GM23248 (cell line): ENCODE data around the gene ATF4. TPM values are rescaled to one million over a fixed set of nuclear protein-coding genes. Genes with fewer than 3 reads are reported as not detected.
A peak's percentile ranks its signal among the peaks of the same experiment; 100 is the strongest.

ENCODE experiments used
- DNase-seq: peaks from one replicate; pipeline ENCODE4 v3.0.0-alpha.2; 2015
- H2AFZ ChIP-seq: fragments of 200-600 bp; sonication (generic); 2 replicates; pipeline ENCODE4 v1.6.1; 2016; ENCODE audit warnings: antibody characterized with exemption
- H3F3A ChIP-seq: fragments of 200-600 bp; sonication (generic); 2 replicates; pipeline ENCODE4 v1.6.1; 2016; ENCODE audit warnings: mild to moderate bottlenecking, antibody characterized with exemption, mixed run types; ENCODE audit not compliant: insufficient read depth
- H3K27ac ChIP-seq: fragments of 200-600 bp; sonication (generic); 2 replicates; pipeline ENCODE4 v1.5.1; 2016; ENCODE audit warnings: mild to moderate bottlenecking
- H3K27me3 ChIP-seq: fragments of 200-600 bp; sonication (generic); replicated peaks from 2 replicates; pipeline ENCODE4 v1.6.1; 2016; ENCODE audit warnings: mild to moderate bottlenecking; ENCODE audit not compliant: insufficient read depth
- H3K36me3 ChIP-seq: fragments of 200-600 bp; sonication (generic); 2 replicates; pipeline ENCODE4 v1.6.1; 2016; ENCODE audit warnings: low read depth, mild to moderate bottlenecking
- H3K4me1 ChIP-seq: fragments of 200-600 bp; sonication (generic); 2 replicates; pipeline ENCODE4 v1.6.1; 2016; ENCODE audit warnings: mild to moderate bottlenecking; ENCODE audit not compliant: insufficient read depth
- H3K4me2 ChIP-seq: fragments of 200-600 bp; sonication (generic); one replicate; pipeline ENCODE4 v1.6.1; 2016; ENCODE audit warnings: mild to moderate bottlenecking; ENCODE audit not compliant: unreplicated experiment
- H3K4me3 ChIP-seq: fragments of 200-600 bp; sonication (generic); 2 replicates; pipeline ENCODE4 v1.5.1; 2016; ENCODE audit warnings: mild to moderate bottlenecking
- H3K79me2 ChIP-seq: fragments of 200-600 bp; sonication (generic); 2 replicates; pipeline ENCODE4 v1.6.1; 2016; ENCODE audit warnings: mild to moderate bottlenecking; ENCODE audit not compliant: insufficient read depth
- H3K9ac ChIP-seq: fragments of 200-600 bp; sonication (generic); 2 replicates; pipeline ENCODE4 v1.6.1; 2016; ENCODE audit warnings: mild to moderate bottlenecking
- H3K9me2 ChIP-seq: fragments of 200-600 bp; sonication (generic); 2 replicates; pipeline ENCODE4 v1.6.1; 2016; ENCODE audit warnings: mixed run types, mild to moderate bottlenecking, moderate library complexity; ENCODE audit not compliant: insufficient read depth
- H3K9me3 ChIP-seq: fragments of 200-600 bp; sonication (generic); one replicate; pipeline ENCODE4 v1.6.1; 2017; ENCODE audit warnings: low read depth
- H4K20me1 ChIP-seq: fragments of 200-600 bp; sonication (generic); 2 replicates; pipeline ENCODE4 v1.6.0; 2016; ENCODE audit not compliant: insufficient read depth
- EZH2 ChIP-seq: fragments of 200-600 bp; sonication (generic); IDR thresholded peaks from 2 replicates; pipeline ENCODE4 v1.6.1; 2018; ENCODE audit warnings: antibody characterized with exemption, mild to moderate bottlenecking; ENCODE audit not compliant: insufficient read depth, poor library complexity, severe bottlenecking
- EZH2phosphoT487 ChIP-seq: fragments of 200-600 bp; sonication (generic); IDR thresholded peaks from 2 replicates; pipeline ENCODE4 v1.6.1; 2018; ENCODE audit warnings: antibody characterized with exemption, moderate library complexity, mild to moderate bottlenecking, low read depth; ENCODE audit not compliant: insufficient read depth
- whole genome bisulfite sequencing, 2 experiments: methylation state at CpG; one replicate each; pipeline ENCODE4 v1.1.6; 2015 to 2017; ENCODE audit warnings: low lambda C conversion rate in 2 of 2, low coverage in 1 of 2; ENCODE audit errors: missing lambda C conversion rate in 2 of 2; 5-methylcytosine and 5-hydroxymethylcytosine counted together
- in situ Hi-C: fragments of 300-500 bp; cut with MboI; formaldehyde crosslinking; loops from 2 replicates; pipeline ENCODE4 v1.15.0; 2020
- polyA plus RNA-seq: library from polyadenylated mRNA; unstranded; fragments of >200 nt; fragmentation: Nextera tagmentation; extraction: Ambion mirVana; gene quantifications from 2 replicates; pipeline ENCODE4 v1.2.1, GENCODE V29; 2016
- total RNA-seq: library from RNA; depleted of rRNA; stranded (reverse); fragments of >200 nt; shearing (Covaris generic); gene quantifications from 2 replicates; pipeline ENCODE4 v1.2.3, GENCODE V29; 2014

ATF4 gene
- total and polyA plus RNA-seq, 2 experiments from 2014 or later: 293 to 529 TPM

- Histone ChIP-seq H4K20me1 (no peaks in the 10 kb centered on the region), H3K27me3 (no peaks in the 10 kb centered on the region), H3K9me3 (no peaks in the 10 kb centered on the region), H3K4me2 (no peak overlapping the region), H3K4me1 (no peaks in the 10 kb centered on the region), H3K27ac (no peak overlapping the region), H3K4me3 (no peak overlapping the region), H2AFZ (no peak overlapping the region), H3K79me2 (no peaks in the 10 kb centered on the region), H3K36me3 (no peaks in the 10 kb centered on the region), H3K9ac (no peak overlapping the region), H3F3A (0 out of 2 replicates have a peak, but pooled peaks cover under 1% of the 10 kb centered on the region), H3K9me2 (no peaks in the 10 kb centered on the region)
- in situ Hi-C loops: loop anchor here (25.0 kb wide), 1 partner anchor 99 kb away; no protein-coding TSS in a partner anchor
- TF ChIP-seq EZH2: no peak
- TF ChIP-seq EZH2phosphoT487: no peak
- 92 to 95% methylated on average over 53 to 70 of the region's 70 CpGs for WGBS, 2 experiments
- no peak for DNase-seq
Measured at GRCh38 chr22:39487826-39488520, 32.4 kb upstream of the ATF4 start.

GRCh38 chr22:39488563-39489083 is 31.7 kb upstream of the ATF4 start:
- H3K4me3 ChIP-seq: no peak overlapping the region
- H3K4me1 ChIP-seq: peaks cover 3% of the 10 kb centered on the region
- no peaks in the 10 kb centered on the region for H3K9me2 ChIP-seq
- no peaks in the 10 kb centered on the region for H4K20me1 ChIP-seq
- in situ Hi-C loops: loop anchor here (25.0 kb wide), 1 partner anchor 99 kb away; no protein-coding TSS in a partner anchor
- no peaks in the 10 kb centered on the region for H3K79me2 ChIP-seq
- no peaks in the 10 kb centered on the region for H3K9me3 ChIP-seq
- no peak overlapping the region for H3K9ac ChIP-seq
- no peak overlapping the region for H3K4me2 ChIP-seq
- DNase-seq: no peak
- whole genome bisulfite sequencing, 2 experiments: 89% methylated on average over 28 to 39 of the region's 39 CpGs
- no peak overlapping the region for H2AFZ ChIP-seq
- H3K36me3 ChIP-seq: no peaks in the 10 kb centered on the region
- no peaks in the 10 kb centered on the region for H3K27me3 ChIP-seq
- TF ChIP-seq EZH2phosphoT487: no peak
- no peak for TF ChIP-seq EZH2
- H3K27ac ChIP-seq: no peak overlapping the region
- H3F3A ChIP-seq: peaks cover 6% of the 10 kb centered on the region

- Histone ChIP-seq H3F3A (peaks cover 14% of the 10 kb centered on the region), H3K9me2 (no peaks in the 10 kb centered on the region), H3K27ac (no peak overlapping the region), H4K20me1 (no peaks in the 10 kb centered on the region), H3K9ac (no peak overlapping the region), H3K36me3 (no peaks in the 10 kb centered on the region), H3K4me2 (no peak overlapping the region), H3K27me3 (no peaks in the 10 kb centered on the region), H2AFZ (peak overlapping the region; percentile 27), H3K4me1 (peaks cover 8% of the 10 kb centered on the region), H3K79me2 (no peaks in the 10 kb centered on the region), H3K4me3 (no peak overlapping the region), H3K9me3 (no peaks in the 10 kb centered on the region)
- in situ Hi-C loops: loop anchor here (25.0 kb wide), 1 partner anchor 98 kb away; no protein-coding TSS in a partner anchor
- TF ChIP-seq EZH2phosphoT487 (no peak), EZH2 (no peak)
- WGBS, 2 experiments: 79 to 82% methylated on average over 17 of the region's 17 CpGs
- DNase-seq: no peak
Measured at GRCh38 chr22:39489094-39490068, 31.0 kb upstream of the ATF4 start.

- Histone ChIP-seq H3K4me3 (no peak overlapping the region), H3K9me2 (no peaks in the 10 kb centered on the region), H3K4me1 (peaks cover 10% of the 10 kb centered on the region), H3K4me2 (no peak overlapping the region), H3K27me3 (no peaks in the 10 kb centered on the region), H3F3A (peaks cover 16% of the 10 kb centered on the region), H3K36me3 (no peaks in the 10 kb centered on the region), H3K9ac (no peak overlapping the region), H2AFZ (peak overlapping the region; percentile 27), H3K27ac (no peak overlapping the region), H3K9me3 (no peaks in the 10 kb centered on the region), H4K20me1 (no peaks in the 10 kb centered on the region), H3K79me2 (no peaks in the 10 kb centered on the region)
- in situ Hi-C loops: loop anchor here (25.0 kb wide), 1 partner anchor 97 kb away; no protein-coding TSS in a partner anchor
- TF ChIP-seq EZH2phosphoT487 (no peak), EZH2 (no peak)
- 12 to 16% methylated on average over 10 to 13 of the region's 13 CpGs for WGBS, 2 experiments
- DNase-seq: peak; percentile 91
Measured at GRCh38 chr22:39490135-39490798, 30.1 kb upstream of the ATF4 start.
